Stimulated activated naive B cell treated with anti-CD40 and anti-IgM and Interleukin-4, amounts not matched to agents 10 μg/mL and 1 μg/mL and 100 μg/mL, for 72 hours (primary cell): ENCODE measurements around the gene PRKD2.
A peak's percentile ranks its signal among the peaks of the same experiment; 100 is the strongest.

Experiments
- ATAC-seq, 2 donors: fragments of 150-1000 bp; cut with Tn5 transposase; replicated peaks; 2 replicates each; pipeline ENCODE4 v1.10.0; 2021; ENCODE audit warnings: moderate library complexity in 1 of 2
- DNase-seq: peaks from one replicate; pipeline ENCODE4 v3.0.0; 2021
- H3K27ac Mint-ChIP-seq: one replicate; pipeline ENCODE4 v1.8.0; 2022; ENCODE audit warnings: mild to moderate bottlenecking, mixed read lengths
- H3K27me3 Mint-ChIP-seq, 2 donors: one replicate each; pipeline ENCODE4 v1.8.0; 2022; ENCODE audit warnings: mixed read lengths in 2 of 2
- H3K36me3 Mint-ChIP-seq, 2 donors: one replicate each; pipeline ENCODE4 v1.8.0; 2022; ENCODE audit warnings: mixed read lengths in 2 of 2, mild to moderate bottlenecking in 1 of 2
- H3K4me1 Mint-ChIP-seq, 2 donors: one replicate each; pipeline ENCODE4 v1.8.0; 2022; ENCODE audit warnings: mixed read lengths in 2 of 2, mild to moderate bottlenecking in 1 of 2
- H3K4me3 Mint-ChIP-seq, 2 donors: one replicate each; pipeline ENCODE4 v1.8.0; 2022; ENCODE audit warnings: mild to moderate bottlenecking in 2 of 2, mixed read lengths in 2 of 2, moderate library complexity in 1 of 2
- H3K9me3 Mint-ChIP-seq, 2 donors: one replicate each; pipeline ENCODE4 v1.8.0; 2022; ENCODE audit warnings: mixed read lengths in 2 of 2, mild to moderate bottlenecking in 1 of 2

Gene PRKD2

DNA sequence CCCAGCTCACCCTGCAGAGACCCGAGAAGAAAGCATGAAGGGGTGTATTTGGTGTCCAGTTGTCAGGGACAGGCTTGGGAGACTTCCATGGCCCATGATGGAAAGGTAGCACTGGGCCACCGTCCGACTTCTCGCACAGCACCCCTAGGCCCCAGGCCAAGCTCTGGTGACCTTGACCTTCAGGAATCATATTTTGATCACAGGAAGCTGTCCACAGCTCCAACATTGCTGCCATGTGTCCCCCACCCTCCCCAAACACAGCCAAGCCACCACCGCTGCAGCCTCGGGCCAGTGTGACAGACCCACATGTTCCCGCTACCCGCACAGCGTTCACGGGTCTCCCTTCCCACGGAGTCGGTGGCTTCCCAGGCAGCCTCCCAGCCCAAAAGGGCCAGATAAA lies 91.2 kb downstream of the PRKD2 start:
- DNase-seq (no peak), ATAC-seq (peak in 1 of 2 donors; percentile 4)
- H3K27ac Mint-ChIP-seq: peak overlapping the region; percentile 97
- peaks cover 49 to 82% of the 10 kb centered on the region in 2 donors for H3K4me1 Mint-ChIP-seq
- no peaks in the 10 kb centered on the region for H3K27me3 Mint-ChIP-seq
- peak overlapping the region; percentile 91 to 98 for H3K4me3 Mint-ChIP-seq
- peaks cover 41 to 45% of the 10 kb centered on the region in 2 donors for H3K36me3 Mint-ChIP-seq
- H3K9me3 Mint-ChIP-seq: peaks cover 0 to 2% of the 10 kb centered on the region in 2 donors

GRCh38 chr19:46624958-46625661 lies 91.8 kb downstream of the PRKD2 start, which contains the start of gene PTGIR:
TSS of gene PTGIR (minus strand) at chr19:46625089. CDS start at chr19:46624225, 864 bp downstream.
- DNase-seq (no peak), ATAC-seq (peak; percentile 54 to 62)
- peak within 1 kb of the TSS; percentile 91 to 98 for H3K4me3 Mint-ChIP-seq
- peaks cover 55 to 83% of the 10 kb centered on the region in 2 donors for H3K4me1 Mint-ChIP-seq
- no peaks in the 10 kb centered on the region for H3K27me3 Mint-ChIP-seq
- H3K9me3 Mint-ChIP-seq: peaks cover 0 to 2% of the 10 kb centered on the region in 2 donors
- peaks cover 47 to 51% of the 10 kb centered on the region in 2 donors for H3K36me3 Mint-ChIP-seq
- peak within 1 kb of the TSS; percentile 97 for H3K27ac Mint-ChIP-seq
